Fibroblast of lung (primary cell): ENCODE results near the gene TSHR.

Experiments used
- CTCF ChIP-seq, 2 donors: IDR thresholded peaks in 1 of 2; conservative IDR thresholded peaks in 1 of 2; 1 replicate in 1 of 2; 2 replicates in 1 of 2; pipeline ENCODE4 v1.5.1; 2011 to 2012; ENCODE audit warnings: low read length in 2 of 2, control low read depth in 1 of 2, inconsistent platforms in 1 of 2, low read depth in 1 of 2, mild to moderate bottlenecking in 1 of 2
- EZH2 ChIP-seq: IDR thresholded peaks from 2 replicates; pipeline ENCODE4 v1.5.1; 2012; ENCODE audit warnings: low read length, control low read depth, mild to moderate bottlenecking; ENCODE audit errors: missing control alignments

DNA sequence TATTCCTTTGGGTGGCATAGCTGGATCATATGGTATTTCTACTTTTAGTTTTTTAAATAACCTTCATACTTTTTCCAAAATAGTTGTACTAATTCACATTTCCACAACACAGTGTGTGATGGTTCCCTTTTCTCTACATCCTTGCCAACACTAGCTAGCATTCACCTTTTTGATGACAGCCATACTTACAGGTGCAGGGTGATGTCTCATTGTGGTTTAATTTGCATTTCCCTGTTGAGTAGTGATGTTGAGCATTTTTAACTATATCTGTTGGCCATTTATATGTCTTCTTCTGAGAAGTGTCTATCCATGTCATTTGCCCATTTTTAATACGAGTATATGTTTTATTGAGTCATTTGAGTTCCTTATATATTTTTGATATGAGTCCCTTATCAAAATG is 96.1 kb downstream of the TSHR start:
- TF ChIP-seq CTCF (conservative IDR thresholded peaks at IDR 0.05 in 1 of 2, IDR thresholded peaks at IDR 0.05 in 1 of 2; ENCODE audit: low read depth in 1 of 2, low read length in 2 of 2) = no peak
- no peak for TF ChIP-seq EZH2
